ENCODE measurements around the gene IKZF1. TPM values are rescaled to one million over a fixed set of nuclear protein-coding genes. Genes with fewer than 3 reads are reported as not detected.

The IKZF1 gene
- total RNA-seq, 1 donor from 2014 or later, result 8.5 TPM

GRCh38 chr7:50302486-50303334 lies 1.8 kb upstream of the IKZF1 start:
- Mint-ChIP-seq H3K27ac (ENCODE audit: unreplicated experiment) (no peak overlapping the region), H3K4me3 (peak overlapping the region; percentile 84), H3K9me3 (no peaks in the 10 kb centered on the region), H3K27me3 (ENCODE audit: low read depth) (peaks cover 77% of the 10 kb centered on the region), H3K36me3 (ENCODE audit: low read depth) (no peaks in the 10 kb centered on the region), H3K4me1 (peaks cover 22% of the 10 kb centered on the region)
- no peak for DNase-seq (ENCODE audit: low read depth, low spot score)
- no peak for TF ChIP-seq CTCF (conservative IDR thresholded peaks at IDR 0.05)

GRCh38 chr7:50303335-50304128 lies 984 bp upstream of the IKZF1 start:
- Mint-ChIP-seq H3K36me3 (ENCODE audit: low read depth) (no peaks in the 10 kb centered on the region), H3K4me1 (peaks cover 22% of the 10 kb centered on the region), H3K27me3 (ENCODE audit: low read depth) (peaks cover 80% of the 10 kb centered on the region), H3K27ac (ENCODE audit: unreplicated experiment) (no peak overlapping the region), H3K9me3 (no peaks in the 10 kb centered on the region), H3K4me3 (peak overlapping the region; percentile 84)
- no peak for DNase-seq (ENCODE audit: low read depth, low spot score)
- no peak for TF ChIP-seq CTCF (conservative IDR thresholded peaks at IDR 0.05)

DNA sequence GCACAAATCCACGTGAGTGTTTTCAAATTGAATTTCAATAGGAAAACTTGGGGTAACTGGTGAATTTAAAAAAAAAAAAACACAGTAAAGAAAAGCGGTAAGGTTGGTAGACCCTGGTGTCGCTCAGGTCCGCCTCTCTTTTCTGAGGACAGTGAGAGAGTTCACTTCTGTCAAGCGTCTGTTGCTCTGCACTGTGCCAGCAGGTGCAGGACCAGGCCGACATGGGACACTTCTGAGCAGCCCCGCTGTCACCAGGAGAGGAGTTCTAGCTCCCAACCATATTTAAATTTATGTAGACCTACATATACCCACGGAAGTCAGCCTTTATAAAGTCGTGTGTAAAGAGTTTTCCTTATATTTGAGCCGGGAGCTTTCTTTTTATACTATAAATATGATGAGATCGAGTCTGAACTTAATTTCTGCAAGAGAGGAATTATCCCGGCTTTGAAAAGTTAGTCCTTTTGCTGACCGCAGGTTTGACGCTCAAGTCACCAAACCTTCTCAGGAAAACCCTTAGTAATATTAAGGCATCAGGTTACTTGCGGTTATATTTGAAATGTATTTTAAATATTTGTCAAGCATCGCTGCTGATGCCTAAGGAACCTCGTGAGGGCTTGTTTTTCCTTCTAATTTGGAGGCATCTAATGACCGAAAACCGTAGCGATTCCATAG lies 531 bp downstream of the IKZF1 start:
- H3K27me3 Mint-ChIP-seq (ENCODE audit: low read depth), result peaks cover 78% of the 10 kb centered on the region
- H3K4me1 Mint-ChIP-seq, result peaks cover 36% of the 10 kb centered on the region
- H3K27ac Mint-ChIP-seq (ENCODE audit: unreplicated experiment), result no peak overlapping the region
- no peak for TF ChIP-seq CTCF (conservative IDR thresholded peaks at IDR 0.05)
- DNase-seq (ENCODE audit: low read depth, low spot score), result no peak
- H3K36me3 Mint-ChIP-seq (ENCODE audit: low read depth), result no peaks in the 10 kb centered on the region
- H3K4me3 Mint-ChIP-seq, result peak overlapping the region; percentile 83
- no peaks in the 10 kb centered on the region for H3K9me3 Mint-ChIP-seq

DNA sequence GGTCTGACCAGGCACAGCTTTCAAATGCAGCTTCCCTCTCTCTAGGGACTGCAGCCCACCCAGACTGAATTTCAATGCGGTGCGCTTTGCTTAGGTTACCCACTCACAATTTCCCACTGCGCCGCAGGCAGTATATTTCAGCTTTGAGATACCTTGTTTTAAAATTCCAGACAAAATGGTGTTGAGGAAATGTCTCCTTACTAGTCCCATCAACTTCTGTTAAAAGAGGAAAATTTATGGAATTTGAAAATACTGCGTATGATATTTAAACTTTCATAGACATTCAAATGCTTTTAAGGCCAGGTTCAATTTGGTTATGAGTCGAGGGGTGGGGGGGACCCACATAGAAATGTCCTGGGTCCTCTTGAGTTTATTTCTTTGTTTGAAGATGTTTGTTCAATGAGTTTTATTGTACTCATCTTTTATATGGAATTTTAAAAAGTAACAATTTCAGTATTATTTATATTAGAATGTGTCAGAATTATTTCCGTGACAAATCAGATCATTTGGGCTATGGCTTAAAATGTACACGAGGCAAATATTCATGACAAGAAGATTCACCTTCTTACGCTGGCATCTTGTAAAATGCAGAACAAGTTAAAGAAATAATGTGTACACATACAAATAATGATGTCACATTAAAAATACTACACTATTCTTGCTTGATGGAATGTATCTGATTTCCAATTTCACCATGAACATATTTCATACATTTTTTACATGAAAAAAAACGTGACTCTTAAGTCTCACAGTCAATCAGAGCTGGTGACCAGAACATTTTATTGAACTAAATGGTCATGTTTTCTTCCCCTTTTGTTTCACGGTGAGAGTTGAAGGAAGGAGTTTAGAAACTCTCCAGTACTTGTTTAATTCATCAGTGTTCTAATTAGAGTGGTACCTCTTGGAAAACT lies 1.3 kb downstream of the IKZF1 start:
- no peaks in the 10 kb centered on the region for H3K9me3 Mint-ChIP-seq
- no peak for DNase-seq (ENCODE audit: low read depth, low spot score)

More for the DNA sequence above, 1.3 kb downstream of the IKZF1 start:
- Mint-ChIP-seq H3K27ac (ENCODE audit: unreplicated experiment) (no peak overlapping the region), H3K4me3 (peak overlapping the region; percentile 83), H3K27me3 (ENCODE audit: low read depth) (peaks cover 71% of the 10 kb centered on the region), H3K36me3 (ENCODE audit: low read depth) (no peaks in the 10 kb centered on the region), H3K4me1 (peaks cover 36% of the 10 kb centered on the region)
- TF ChIP-seq CTCF (conservative IDR thresholded peaks at IDR 0.05), result no peak
